Breast epithelium (tissue), 3 donors: Measurements from ENCODE around the gene OBI1.

Experiments used
- POLR2AphosphoS5 ChIP-seq, 3 donors: sonication (generic); formaldehyde crosslinking; IDR thresholded peaks; one replicate each; pipeline ENCODE4 v1.6.1; 2017; ENCODE audit warnings: antibody characterized with exemption in 3 of 3
- TF ChIP-seq, protein P1 (sequence below), 3 donors: fragments of 450-650 bp; IDR thresholded peaks; one replicate each; pipeline ENCODE4 v1.5.1; 2016 to 2017; ENCODE audit warnings: antibody characterized with exemption in 3 of 3, mild to moderate bottlenecking in 3 of 3, moderate library complexity in 3 of 3

DNA sequence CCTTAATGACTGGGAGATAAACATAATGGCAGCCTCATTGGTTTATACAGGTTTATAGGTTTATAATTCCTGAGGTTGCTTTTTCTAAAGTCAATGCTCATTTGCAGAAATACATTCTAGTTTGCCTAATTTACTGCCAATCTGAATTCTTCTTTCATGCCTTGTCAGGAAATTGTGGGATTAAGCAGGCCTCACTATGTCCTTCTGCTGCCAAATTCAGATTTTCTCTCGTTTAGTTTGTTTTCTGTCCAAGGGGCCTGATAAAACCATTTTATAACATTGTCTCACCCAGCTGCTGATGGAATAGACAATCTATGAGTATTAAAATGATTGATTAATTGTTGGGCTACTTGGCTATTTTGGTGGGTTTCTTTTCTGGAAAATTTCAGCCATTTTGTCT, 42.4 kb upstream of the OBI1 start:
- TF ChIP-seq, protein P1, sequence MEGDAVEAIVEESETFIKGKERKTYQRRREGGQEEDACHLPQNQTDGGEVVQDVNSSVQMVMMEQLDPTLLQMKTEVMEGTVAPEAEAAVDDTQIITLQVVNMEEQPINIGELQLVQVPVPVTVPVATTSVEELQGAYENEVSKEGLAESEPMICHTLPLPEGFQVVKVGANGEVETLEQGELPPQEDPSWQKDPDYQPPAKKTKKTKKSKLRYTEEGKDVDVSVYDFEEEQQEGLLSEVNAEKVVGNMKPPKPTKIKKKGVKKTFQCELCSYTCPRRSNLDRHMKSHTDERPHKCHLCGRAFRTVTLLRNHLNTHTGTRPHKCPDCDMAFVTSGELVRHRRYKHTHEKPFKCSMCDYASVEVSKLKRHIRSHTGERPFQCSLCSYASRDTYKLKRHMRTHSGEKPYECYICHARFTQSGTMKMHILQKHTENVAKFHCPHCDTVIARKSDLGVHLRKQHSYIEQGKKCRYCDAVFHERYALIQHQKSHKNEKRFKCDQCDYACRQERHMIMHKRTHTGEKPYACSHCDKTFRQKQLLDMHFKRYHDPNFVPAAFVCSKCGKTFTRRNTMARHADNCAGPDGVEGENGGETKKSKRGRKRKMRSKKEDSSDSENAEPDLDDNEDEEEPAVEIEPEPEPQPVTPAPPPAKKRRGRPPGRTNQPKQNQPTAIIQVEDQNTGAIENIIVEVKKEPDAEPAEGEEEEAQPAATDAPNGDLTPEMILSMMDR (IDR thresholded peaks at IDR 0.05): no peak
- no peak for TF ChIP-seq POLR2AphosphoS5 (IDR thresholded peaks at IDR 0.05)
